T follicular helper cell (primary cell): ENCODE results near the gene KSR2.
"Not testable (repeated sequence)": the region's sequence is repeated elsewhere in the genome, so short reads cannot be mapped to it uniquely, and the experiment has no call there.

ENCODE experiments used
- DNase-seq: peaks from one replicate; pipeline ENCODE4 v3.0.0-alpha.2; 2020; ENCODE audit warnings: low read depth

Gene KSR2

DNA sequence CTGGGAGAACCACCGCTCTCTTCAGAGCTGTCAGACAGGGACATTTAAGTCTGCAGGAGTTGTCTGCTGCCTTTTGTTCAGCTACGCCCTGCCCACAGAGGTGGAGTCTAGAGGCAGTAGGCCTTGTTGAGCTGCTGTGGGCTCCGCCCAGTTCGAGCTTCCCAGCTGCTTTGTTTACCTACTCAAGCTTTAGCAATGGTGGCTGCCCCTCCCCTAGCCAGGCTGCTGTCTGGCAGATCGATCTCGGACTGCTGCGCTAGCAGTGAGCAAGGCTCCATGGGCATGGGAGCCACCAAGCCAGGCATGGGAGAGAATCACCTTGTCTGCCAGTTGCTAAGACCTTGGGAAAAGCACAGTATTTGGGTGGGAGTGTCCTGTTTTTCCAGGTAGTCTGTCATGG, 340.1 kb downstream of the KSR2 start:
- not testable (repeated sequence) for DNase-seq

DNA sequence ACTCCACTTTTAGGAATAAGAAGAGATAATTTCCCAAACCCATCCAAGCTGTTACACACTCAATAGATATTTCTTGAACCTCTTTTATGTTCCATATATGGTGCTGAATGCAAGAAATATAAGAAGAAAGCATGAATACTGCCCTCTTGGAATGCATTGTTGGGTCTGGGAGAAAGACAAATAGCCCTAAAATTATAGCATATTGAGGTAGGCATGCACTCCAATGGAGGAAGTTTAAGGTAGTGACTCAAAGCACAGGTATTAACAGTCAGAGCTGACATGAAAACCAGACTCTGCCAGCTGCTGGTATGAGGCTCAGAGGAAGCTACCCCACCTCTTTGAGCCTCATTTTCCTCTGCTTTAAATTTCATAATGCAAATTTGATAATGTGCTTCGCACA, 346.0 kb downstream of the KSR2 start:
- DNase-seq, result no peak

DNA sequence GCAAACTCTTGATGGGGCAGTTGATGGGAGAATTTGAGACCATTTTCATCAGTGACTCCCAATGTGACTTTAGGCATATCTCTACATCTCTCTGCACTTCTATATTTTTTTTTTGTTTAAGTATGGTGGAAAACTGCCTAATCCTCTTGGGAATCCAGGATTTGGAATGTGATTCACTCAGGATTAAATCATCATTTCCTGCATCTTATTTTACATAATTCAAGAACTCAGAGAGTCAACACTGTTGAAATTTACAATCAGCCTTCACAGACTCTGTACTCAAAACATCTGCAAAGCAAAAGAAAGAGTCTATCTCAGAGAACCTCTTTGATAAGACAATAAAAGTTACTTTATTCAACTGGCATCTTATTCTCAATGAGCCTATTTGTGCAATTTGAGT, 346.7 kb downstream of the KSR2 start:
- no peak for DNase-seq

DNA sequence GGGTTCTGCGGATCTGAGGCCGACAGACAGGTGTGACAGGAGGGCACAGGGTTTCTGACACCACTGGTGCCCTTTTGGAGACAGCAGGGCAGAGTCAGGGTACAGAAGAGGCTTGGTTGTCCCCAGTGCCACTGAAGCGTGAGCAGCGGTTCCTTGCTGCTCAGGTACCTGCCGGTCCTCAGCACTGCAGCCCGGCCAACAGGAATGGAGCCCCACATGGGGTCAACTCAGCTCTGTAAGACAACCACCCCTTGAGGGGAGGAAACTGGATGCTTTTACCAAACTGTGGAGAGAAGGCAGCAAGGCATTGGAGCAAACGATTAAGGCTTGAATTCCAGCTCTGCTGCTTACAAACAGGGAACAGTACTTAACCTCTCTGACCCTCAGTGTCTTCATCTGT, 361.0 kb downstream of the KSR2 start:
- no peak for DNase-seq

DNA sequence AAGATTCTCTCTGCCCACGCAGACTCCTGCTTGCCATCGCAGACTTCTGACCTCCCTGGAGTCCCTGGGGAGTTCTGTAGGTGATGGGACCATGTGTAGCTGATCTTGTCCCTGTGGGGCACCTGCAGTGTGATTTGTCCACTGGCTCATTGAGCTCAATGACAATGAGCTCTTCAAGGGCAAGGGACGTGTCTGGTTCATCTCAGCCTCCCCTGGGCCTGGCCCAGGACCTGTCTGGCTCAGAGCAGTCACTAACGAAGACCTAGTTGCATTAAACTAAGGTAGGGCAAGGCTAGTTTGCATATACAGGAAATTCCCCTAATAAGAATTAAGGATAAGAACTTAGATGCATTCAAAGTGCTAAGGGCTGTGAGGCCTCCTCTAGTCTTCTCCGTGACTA, 361.8 kb downstream of the KSR2 start:
- DNase-seq, result no peak

DNA sequence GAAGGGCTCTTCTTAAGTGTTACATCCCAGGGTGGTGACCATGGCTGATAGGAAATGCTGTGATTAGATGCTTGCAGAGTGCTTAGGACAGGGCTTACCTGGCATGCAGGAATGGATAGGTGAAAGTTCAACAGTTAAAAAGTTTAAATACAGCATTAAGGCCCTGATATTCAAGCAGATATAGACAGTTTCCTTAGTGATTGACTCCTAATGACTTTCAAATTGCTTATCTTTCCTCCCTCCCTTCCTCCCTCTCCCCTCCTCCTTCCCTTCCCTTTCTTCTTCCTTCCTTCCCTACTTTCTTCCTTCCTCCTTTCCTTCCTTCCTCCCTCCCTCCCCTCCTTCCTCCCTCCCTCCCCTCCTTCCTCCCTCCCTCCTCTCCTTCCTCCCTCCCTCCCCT, 362.8 kb downstream of the KSR2 start:
- no peak for DNase-seq

DNA sequence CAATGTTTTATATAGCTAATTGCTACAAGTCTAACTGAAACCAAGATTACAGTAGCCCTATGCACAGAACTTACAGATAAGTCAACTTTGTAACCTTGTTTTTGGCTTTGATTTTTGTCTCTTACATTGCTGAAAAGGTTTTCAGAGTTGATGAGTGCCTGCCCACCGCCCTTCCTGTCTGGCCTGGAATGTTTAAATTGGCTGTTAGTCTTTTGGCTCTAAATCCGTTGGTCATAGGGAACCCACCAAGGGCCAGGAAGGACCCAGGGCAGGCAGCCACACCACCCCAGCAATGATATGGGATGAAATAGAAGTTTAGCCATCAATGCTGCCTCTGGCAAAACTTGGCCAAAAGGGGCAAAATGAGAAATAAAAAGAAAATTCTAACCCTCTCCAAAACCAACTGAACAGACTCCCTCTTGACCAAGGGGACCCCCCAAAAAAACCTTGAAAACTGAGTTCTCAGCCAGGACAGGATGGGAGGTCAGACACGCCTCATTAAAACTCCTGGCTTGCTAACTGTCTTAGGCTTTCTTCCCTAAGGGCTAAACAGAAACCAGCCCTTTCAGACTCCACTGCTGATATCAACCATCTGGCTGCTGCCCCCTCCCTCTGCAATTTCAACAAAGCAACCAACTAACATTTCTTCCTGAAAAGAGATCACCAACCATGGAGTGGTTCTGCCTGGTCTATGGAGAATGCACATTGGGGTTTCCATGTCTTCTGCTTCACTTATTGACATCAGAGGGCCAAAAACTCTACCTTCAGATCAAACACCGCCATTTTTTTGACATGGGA, 365.3 kb downstream of the KSR2 start:
- DNase-seq, result no peak

DNA sequence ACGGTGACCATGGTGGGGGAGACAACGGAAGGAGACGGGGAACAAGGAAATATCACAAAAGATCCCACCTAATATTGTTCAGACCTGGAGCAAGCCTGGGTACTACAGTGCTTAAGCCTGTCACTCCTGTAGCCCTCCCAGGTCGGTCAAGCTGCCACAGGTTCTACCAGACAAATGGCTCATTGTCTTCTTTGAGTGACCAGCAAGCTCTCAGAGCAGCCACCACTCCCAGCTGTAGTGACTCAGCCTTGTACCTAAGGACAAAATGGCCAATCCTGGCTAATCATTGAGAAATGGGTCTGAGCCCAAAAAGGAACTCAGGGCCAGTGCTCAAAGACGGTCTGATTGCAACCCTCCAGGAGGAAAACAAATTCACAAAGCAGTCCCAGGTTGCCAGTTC, 368.9 kb downstream of the KSR2 start:
- DNase-seq, result no peak

DNA sequence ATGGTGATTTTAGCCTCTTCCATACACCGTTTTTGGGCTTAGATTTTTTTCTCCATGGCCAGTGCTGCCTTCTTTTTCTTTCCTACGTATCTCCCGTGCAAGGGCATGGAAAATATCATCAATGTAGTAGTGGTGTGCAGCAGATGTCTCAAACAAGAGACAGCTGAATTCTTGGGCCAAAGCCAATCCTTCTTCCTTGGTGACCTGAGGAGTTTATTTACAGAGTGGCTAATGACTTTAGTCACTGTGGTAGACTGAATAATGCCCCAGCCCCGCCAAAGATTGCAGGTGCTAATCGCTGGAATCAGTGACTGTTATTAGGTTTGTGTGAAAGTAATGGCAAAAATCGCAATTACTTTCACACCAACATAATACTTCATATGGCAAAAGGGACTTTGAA, 371.8 kb downstream of the KSR2 start:
- DNase-seq, result no peak

DNA sequence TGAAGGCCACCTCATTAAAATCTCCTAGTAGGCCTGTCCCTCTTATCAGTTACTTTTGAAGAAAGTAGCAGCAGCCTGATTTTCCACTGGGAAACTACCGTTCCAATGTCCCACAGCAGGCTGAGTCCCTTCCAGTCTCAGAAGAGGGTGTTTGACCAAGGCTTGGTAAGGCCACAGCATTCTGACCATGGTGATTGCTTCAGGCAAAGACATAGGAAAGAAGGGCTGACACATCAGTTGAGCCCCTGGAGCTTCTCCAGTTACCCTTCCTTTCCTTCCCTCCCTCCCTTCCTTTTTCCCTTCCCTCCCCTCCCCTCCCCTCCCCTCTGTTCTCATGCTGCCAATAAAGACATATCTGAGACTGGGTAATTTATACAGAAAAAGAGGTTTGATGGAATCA, 373.0 kb downstream of the KSR2 start:
- DNase-seq, result no peak

DNA sequence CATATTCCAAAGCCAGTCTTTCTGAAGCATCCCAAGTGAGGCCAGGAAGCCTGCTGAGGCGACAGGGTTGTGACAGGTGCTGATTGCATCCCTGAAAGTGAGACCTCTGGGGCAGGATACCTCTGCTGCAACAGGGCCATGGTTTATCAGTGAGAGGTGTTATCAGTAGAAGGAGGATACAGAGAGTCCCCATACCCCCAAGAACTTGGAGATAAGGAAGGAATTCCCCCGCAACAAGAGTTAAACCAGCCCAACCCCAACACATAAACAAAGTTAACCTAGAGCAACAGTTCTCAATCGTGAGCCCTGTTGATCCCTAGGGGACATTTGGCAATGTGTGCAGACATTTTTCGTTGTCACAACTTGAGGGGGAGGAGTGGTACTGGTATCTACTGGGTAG, 374.3 kb downstream of the KSR2 start:
- DNase-seq, result no peak

DNA sequence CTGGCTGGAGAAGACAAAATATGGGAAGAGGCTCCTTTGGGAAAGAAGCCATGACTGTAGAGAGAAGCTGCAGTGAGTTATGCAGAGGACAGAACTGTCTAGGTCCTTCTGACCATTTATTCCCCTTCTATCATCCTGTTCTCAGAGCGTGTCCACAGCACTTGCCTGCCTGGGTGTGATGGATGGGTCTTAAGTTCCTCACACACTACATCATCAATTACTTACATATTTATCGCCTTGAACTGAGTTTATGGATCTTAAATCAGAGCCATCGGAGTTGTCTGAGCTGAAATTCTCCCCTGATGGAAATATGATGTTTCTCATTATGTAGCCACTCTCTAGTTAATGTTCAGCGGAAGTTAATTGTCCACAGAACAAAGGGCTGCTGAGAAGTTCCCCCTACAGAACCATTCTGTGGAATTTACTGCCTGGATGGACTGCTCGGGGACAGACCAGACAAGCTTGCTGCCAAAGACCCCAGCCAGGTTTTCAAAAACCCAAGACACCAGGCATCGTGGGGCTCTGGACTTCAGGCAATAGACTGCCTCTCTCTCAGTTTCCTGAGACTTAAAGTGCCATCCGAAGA, 374.9 kb downstream of the KSR2 start:
- no peak for DNase-seq

DNA sequence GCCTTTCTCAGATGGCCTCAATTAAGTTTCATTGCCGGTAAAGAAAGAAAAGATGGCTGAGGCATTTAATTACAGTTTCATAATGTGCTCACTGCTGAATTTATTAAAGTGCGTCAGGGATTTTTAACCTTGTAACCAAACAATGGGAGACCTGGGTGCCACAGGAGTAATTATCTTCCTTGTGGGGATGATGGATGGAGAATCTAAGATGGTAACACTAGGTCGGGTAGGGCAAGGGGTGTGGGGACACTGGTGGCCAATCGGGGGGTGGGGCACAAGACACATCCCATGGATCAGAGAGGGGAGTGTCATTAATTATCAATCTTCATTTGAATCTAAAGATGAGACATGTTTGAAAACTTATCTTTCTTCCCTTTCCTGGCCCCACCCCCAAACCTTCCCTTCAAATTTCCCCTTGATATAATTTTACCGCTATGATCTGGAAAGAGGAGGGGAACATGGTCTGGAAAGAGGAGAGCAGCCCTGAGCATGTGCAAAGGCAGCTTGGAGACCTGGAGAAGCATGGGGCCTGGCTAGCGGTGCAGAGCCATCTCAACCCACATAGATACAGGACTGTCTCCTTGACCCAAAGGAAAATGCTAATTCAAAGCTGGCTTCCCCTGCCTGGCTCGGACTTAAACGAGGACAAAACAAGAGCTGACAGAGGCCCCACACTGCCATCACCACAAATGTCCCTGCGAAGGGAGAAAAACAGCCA, 376.0 kb downstream of the KSR2 start:
- DNase-seq, result no peak

DNA sequence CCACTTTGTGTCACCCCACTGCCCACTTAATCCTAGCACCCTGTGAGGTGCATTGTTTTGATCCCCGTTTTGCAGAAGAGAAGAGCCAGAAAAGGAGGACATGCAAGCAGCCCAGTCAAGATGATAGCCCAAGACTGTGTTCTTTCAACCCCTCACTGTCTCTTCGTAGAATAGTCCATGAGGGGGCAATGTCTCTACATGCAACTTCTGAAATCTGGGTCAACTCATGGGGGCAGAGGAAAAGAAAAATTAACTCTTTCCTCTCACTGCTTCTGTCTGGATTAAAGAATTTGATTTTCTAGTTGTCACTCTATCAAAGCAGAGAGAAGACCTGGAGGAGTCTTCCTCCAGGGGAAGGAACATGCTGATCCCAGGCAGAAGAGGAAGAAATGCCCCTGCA, 377.8 kb downstream of the KSR2 start:
- no peak for DNase-seq

DNA sequence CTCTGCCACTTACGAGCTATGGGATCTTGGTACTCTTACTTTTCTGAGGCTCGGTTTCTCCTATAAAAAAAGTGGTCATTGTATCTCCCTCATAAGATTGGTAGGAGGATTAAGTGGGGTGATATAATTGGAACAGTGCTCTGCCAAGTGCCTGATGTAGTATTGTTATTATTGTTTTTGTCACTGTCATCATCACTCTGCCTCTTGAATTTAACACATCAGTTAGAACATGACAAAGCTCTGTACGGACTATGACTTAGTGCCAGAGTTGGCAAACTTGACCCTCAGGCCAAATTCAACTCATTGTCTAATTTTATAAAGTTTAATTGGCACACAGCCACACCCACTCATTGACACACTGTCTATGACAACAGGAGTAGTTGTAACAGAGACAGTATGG, 378.4 kb downstream of the KSR2 start:
- DNase-seq, result no peak

DNA sequence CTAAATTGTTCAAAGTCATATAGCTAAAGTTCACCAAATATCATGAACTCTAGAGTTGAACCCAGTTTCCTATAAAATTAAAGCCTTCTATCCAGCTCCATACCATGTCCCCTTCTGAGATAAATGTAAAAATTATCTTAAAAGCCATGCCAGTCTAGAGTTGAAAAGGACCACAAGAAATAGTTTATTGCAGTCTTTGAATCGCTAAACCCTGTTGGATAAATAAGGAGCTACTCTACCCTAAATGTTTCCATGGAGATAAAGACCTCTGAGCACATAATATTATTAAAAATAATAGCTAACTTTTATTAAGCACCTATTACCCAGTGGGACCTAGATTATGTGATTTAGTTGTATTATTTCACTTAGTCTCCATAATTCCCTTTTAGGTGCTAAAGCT, 379.8 kb downstream of the KSR2 start:
- no peak for DNase-seq

DNA sequence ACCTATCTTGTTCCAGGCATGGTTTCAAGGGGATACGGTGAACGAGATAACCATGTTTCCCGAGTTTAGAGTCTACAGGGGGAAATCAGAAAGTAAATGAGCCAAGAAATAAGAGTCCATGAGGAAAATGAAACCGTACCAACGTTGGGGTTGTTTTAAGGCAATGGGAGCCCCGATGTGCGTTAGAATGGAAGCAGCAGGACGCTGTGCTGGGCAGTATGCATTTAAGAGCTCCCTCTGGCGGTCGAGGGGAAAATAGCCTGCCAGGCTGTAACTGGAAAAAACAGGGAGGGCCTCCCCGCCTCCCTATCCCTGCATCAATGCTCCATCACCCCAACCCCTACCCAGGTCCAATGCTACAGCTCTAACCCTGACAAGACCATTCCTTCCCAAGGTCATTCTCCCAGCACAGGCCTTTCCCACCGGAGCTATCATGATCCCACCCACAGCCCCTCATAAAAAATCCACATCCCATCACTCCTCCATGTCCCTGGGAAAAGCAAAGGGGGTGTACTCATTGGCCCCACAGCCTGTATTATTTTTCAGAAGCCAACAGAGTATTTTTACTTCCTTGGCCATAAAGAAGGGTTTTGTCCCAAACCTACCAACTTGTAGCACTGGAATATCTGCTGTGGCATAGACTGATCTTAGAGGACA, 381.0 kb downstream of the KSR2 start:
- no peak for DNase-seq

DNA sequence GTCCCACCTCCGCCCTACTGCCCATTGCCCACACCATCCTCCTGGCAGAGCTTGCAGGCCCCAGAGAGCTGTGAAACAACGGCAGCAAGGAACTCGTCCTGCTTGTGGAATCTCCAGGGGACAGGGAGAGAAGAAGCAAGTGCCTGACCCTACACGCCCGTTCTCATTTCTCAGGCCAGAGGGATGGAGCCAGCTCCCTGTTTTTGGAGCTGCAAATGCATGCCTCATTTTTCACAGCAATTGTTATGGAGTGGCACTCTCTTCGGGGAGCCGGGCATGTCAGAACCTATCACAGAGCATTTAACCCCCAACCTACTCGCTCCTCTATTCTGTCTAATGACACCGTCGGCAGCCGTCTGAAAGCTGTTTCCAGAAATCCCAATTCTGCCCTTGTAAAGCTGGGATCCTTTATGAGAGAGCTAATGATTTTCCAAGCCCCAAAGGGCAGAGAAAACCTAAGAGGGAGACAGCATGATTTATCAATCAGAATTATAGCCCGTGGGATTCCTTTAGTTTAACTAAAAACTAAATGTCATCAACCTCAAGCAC, 385.0 kb downstream of the KSR2 start:
- DNase-seq, result no peak

DNA sequence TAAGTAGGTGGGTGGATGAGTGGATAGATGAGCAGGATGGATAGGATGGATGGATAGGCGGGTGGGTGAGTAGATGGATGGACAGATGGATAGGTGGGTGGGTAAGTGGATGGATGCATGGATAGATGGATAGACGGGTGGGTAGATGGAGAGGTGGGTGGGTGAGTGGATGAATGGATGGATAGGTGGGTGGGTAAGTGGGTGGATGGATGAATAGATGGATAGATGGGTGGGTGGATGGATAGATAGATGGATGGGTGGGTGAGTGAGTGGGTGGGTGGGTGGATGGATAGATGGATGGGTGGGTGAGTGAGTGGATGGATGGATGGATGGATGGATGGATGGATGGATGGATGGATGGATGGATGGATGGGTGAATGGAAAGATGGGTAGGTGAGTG, 385.7 kb downstream of the KSR2 start:
- no peak for DNase-seq

DNA sequence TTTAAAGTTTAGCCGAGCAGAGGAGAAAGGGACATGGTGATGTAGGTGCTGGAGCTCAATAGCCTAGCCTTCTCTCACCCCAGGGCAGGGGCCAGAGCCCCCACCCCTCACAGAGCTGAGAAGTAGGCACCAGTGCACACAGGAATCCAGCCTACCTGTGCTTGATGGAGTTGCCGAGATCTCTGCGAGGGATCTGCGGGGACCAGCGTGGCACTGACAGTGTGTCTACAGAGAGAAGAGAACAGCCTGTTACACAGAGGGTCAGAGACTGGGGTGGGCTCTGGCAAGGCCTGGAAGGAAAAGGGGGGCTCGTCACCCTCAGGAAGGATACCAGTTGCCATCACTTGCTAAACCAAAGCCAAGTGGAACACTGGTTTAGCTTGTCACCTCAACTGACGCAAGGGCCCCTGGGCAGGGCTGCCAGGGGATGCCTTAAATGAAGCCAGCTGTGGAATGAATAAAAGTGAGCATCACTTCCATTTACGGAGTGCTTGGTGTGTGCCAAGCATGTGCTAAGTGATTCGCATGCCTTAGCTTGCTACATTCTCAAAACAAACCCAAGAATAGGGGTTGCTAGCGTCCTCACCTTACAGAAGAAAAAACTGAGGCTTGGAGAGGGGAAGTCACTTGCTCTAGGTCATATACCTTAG, 386.5 kb downstream of the KSR2 start:
- DNase-seq, result no peak

DNA sequence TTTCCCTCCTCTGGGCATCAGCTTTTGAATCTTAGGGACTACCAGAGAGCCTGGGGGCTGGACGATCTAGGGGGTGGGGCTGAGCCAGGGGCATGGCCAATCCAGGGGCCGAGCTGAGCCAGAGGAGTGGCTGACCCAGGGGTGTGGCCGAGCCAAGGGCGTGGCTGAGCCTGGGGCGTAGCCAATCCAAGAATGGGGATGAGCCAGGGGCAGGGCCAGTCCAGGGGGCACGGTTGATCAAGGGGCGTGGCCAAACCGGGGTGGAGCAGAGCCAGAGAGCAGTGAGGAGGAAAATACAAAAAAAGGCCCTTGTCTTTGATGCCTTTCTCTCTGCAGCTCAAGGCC, 388.1 kb downstream of the KSR2 start:
- no peak for DNase-seq
